Measurements from ENCODE around the gene CRYM.

DNA sequence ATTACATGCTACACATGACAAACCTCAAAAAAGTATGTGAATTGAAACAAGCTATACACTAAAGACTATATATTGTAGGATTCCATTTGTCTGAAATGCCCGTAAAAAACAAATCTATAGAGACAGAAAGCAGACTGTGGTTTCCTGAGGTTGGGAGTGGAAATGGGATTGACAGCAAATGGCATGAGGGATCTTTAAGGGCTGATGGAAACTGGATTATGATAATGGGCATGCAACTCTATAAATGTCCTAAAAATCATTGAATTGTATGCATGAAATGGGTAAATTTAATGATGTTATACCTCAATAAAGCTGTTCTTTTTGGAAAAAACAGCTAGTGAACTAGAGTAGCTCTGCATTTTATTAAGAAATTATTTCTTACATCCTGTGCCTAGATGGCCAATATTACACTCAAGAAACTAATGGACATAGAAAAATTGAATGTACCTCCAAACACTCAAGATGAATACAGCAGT, 45.0 kb downstream of the CRYM start:
- TF ChIP-seq EZH2 (IDR thresholded peaks at IDR 0.05) (no peak), POLR2AphosphoS5 (IDR thresholded peaks at IDR 0.05; ENCODE audit: borderline replicate concordance, low read depth, low read length) (no peak)
